GM12874 (cell line): ENCODE data around the gene OLFML2A.

Experiments
- TF ChIP-seq, protein P1 (sequence below): IDR thresholded peaks from 2 replicates; pipeline ENCODE4 v1.5.1; 2011; ENCODE audit warnings: low read depth, mild to moderate bottlenecking, control low read depth, low read length, moderate library complexity; ENCODE audit not compliant: insufficient read depth

Gene OLFML2A

DNA sequence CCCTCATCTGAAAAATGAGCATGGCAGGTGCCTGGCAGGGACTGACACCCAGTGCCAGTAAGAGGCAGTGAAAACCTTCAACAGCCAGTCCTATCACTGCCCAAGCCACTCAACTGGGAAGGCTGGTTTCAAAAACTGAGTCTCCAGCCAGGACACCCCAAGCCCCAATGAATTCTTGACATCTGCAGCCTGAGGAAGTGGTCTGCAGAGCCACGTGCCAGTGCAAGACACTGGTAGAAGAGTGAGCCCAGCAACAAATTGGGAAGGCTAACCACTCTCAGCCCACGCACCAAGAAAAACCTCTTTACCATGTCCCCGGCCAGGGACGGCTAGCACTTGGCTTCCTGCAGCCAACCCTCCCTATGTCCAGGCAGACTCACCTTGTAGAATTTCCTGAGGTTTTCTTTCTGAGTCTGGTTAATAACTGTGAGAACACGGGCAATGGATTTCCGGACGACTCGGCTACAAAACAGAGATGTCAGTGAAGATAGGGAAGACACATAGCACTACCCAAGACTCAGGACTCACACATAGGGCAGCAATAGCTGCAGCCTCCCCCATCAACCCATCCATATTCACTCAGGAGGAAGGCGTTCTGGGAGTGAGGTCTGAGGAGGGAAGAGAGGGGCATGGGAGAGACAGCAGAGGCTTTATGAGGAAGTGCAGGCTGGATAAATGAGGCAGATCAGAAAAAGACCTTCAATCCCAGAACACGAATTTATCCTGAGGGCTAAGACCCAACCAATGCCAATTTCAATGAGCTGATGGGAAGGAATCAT is 83.1 kb downstream of the OLFML2A start:
- TF ChIP-seq, protein P1, sequence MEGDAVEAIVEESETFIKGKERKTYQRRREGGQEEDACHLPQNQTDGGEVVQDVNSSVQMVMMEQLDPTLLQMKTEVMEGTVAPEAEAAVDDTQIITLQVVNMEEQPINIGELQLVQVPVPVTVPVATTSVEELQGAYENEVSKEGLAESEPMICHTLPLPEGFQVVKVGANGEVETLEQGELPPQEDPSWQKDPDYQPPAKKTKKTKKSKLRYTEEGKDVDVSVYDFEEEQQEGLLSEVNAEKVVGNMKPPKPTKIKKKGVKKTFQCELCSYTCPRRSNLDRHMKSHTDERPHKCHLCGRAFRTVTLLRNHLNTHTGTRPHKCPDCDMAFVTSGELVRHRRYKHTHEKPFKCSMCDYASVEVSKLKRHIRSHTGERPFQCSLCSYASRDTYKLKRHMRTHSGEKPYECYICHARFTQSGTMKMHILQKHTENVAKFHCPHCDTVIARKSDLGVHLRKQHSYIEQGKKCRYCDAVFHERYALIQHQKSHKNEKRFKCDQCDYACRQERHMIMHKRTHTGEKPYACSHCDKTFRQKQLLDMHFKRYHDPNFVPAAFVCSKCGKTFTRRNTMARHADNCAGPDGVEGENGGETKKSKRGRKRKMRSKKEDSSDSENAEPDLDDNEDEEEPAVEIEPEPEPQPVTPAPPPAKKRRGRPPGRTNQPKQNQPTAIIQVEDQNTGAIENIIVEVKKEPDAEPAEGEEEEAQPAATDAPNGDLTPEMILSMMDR, result no peak

DNA sequence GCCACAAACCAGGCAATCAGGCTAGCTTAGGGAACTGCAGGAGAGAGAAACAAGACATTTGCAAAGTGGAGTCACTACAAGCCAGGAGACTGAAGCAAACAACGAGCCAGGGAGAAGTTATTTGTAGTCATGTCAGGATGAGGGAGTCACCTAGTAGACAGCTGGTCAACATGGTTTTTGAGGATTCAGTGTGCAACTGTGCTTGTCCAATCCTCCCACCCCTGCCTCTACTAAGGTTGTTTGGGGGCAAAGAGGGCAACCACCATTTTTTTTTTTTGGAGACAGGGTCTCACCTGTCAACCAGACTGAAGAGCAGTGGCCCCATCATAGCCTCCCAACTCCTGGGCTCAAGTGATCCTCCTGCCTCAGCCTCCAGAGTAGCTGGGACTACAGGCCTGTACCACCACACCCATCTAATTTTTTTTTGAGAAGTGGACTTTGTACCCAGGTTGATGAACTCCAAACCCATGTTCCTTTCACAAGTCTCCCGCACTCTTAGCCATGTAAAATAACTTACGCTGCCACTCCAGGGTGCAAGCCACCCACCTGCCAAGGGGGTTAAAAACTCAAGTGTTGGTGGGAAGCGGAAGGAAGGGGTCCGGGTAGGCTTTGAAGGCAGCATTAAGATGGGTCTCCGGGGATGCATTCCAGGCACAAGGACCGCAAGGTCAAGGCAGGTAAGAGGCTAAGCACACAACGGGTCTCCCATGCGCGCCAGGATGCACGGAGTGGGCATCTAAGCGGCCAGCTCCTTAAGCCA is 83.8 kb downstream of the OLFML2A start:
- TF ChIP-seq, protein P1, result no peak

DNA sequence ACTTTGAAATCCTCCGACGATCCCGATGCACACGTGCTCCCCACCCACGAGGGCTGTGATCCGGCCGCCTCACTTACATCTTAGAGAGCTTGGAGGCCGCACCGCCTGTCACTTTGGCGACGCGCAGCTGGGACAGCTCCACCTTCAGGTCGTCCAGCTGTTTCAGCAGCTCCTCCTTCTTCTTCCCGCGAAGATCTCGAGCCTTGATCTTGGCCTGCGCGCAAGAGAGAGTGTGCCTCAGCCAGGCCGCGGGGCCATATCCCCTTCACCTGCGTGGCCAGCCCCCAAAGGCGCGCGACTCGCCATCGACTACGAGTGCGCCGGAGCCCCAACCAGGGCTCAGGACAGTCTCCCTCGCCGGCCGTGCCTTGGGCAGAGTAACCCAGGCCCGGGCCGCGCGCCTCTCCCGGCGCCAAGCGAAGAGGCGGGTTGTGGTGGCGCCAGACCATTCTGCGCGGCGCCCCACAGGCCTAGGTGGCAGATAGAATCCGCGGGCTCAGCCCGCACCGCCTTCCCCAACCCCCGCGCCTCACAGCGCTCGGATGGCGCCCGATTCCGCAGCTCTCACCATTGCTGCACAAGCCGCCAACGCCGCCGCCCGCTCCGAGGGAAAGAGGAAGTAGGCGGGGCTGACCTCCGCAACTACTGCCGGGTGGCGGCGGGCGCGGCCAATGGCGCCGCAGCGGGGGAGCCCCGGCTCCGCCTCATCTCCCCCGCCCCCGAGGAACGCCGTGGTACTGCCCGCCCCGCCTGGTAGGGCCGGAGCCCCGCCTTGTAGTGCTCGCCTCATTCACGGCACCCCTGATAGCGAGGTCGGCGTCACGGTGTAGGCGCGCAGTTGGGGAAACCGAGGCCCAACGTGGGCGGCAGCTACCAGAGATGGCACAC is 84.7 kb downstream of the OLFML2A start, which contains the start of the genes ARPC5L and RPL35:
Gene ARPC5L (plus strand): TSS at position 789 of the 888 bp plus-strand sequence. CDS start 7,161 bp downstream, outside the sequence.
Gene RPL35 (minus strand): TSS at position 616 of the 888 bp plus-strand sequence. CDS start 45 bp downstream, at position 571.
- TF ChIP-seq, protein P1, result no peak

DNA sequence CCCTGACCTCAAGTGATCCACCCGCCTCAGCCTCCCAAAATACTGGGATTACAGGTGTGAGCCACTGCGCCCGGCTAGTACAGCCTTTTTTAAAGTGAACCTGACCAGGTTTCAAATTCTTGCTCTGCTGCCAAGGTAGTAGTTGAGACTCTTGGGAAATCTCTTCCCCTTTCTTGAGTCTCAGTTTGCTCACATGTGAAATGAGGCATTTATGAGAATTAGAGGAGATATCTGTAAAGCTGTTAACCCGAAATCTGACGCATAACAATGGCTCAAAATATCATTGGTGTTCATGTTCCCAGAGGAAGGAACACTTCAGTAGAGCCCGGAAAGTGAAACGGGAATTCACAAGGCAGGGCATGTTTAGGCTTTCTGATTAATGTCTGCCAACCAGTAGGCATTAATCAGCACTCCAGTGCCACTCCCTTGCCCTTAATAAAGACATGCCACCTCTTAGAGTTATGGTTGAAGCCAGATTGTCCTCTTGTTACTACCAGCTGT is 86.5 kb downstream of the OLFML2A start:
- TF ChIP-seq, protein P1, result no peak
